HG02973 (cell line): ENCODE results near the gene GIMAP8.

Source experiments
- ATAC-seq: cut with Tn5 transposase; IDR thresholded peaks from one replicate; pipeline ENCODE4 v1.9.1; 2021; ENCODE audit warnings: moderate library complexity; ENCODE audit not compliant: unreplicated experiment

GIMAP8 gene

DNA sequence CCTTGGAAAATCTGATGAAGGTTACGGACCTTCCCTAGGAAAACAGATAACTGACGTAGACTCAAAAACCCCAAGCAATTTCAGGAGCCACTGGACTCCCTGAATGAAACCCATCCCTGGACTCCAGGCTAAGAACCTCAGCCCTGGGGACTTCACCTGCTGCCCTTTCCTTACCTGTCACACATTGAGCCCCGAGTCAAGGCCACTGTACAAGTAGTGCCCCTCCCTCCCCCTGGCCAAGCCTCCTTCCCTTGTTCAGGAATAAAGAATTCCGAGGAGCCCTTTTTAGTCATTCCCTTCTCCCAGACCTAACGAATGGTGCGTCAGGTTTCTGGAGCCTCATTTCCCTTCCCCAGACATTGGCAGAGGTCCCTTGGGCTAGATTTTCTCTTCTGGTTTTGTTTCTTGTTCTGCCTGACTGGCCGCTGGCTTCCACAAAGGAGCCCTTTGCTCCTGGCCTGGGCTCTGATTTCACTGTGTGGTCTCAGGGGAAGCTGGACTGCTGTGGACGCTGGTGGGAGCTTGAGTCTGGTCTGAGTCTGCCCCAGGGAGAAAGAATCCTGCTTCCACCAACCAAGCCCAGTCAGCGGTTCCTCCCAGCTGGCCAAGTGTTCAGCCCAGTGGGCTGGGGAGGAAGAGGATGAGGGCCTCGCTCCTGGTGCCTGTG, 39.6 kb upstream of the GIMAP8 start:
- no peak for ATAC-seq

DNA sequence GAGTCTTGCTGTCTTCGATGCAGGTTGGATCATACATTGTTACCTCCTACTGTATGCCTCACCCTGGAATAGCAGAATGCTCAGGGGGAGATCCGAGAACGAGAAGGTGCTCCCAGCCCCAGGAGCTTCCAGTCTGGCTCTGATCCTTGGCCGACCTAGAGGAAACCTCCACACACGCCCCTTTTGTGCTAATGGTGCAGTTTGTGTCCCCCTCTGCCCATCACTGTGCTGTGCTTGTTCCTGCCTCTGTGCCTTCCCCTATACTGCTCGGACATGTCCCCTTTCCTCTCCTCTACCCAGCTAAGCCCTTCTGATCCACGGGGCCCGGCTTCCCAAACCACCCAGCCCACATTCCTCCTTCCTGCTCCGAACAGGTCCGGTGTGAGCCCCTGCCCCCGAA, 38.8 kb upstream of the GIMAP8 start:
- ATAC-seq, result no peak

DNA sequence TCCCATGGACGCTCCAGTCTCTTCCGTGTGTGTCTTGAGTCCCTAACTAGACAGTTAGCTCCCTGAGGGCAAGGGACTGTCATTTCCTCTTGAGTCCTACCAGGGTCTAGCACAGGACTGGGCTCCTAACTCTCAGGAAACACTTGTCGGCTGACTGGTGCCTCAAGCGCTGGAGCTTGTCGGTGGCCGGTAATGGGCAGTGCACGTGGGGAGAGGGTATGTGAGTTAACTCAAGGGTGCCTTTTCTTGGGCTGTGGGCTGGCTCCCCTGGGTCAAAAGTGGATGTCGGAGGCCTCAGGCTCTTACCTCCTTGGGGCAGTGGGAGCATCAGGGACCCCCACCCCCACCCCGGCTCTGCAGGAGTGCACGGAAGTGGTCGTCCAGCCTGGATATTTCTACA, 38.4 kb upstream of the GIMAP8 start:
- no peak for ATAC-seq

DNA sequence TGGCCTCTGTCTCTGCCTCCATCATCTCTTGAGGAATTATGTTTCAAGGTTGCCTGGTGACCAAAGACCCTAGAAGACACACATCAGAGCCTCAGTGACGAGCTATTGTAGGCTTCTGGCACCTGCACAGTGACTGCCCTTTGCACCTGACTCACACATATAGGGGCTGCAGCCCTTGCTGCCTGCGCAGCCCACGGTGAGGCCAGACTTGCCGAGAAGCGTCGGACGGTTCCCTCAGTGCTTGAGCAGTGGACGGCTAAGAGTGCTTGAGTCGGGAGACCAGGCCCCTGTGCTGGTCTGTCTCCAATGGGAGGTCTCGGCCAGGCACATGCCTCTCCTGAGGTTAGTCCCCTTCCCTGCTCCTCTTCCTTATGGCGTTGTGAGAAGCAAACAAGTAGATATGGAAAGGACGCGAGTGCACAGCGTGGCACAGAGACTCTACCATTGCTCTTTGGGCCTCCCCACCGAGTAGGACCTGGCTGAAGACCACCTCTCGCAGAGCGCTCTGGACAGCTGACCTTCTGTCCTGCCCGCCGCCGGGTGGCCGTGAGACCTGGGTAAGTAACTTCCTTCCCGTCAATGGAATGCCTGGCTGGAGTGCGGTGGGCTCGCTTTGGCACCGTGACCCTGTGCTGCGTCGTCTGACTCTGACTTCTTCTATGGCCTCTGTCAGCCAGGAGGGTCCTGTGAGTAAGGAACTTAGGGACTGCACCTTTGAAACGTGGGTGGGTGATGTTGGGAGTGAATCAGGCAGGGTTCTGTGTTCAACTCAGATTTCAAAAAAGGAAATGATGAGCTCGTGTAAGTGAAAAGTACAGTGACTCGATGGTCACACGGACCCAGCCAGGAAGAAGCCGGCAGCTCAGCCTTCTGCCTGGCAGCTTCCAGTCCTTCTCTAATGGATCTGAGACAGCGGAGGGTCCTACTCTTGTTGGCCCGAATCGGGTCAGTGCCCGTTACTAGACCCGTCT, 37.6 kb upstream of the GIMAP8 start:
- ATAC-seq, result no peak

DNA sequence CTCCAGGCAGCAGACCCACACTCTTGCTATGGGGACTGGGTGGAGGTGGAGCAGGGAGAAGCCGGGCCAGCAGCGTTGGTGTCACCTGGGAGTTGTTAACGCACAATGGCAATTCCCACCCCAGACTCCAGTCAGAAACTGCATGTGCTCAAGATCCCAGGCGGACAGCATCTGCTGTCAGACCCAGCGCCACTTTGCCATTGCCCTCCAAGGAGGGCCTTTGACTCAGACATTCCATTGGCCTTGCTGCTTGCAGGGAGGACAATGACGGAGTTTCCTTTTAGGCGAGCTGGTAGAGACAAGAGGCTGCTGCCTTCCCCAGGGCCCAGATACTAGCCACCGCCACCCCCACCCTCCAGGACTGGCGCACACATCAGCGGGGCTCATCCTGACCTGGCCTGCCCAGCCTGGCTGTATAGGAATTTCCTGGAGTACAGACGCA, 36.8 kb upstream of the GIMAP8 start:
- ATAC-seq, result no peak

DNA sequence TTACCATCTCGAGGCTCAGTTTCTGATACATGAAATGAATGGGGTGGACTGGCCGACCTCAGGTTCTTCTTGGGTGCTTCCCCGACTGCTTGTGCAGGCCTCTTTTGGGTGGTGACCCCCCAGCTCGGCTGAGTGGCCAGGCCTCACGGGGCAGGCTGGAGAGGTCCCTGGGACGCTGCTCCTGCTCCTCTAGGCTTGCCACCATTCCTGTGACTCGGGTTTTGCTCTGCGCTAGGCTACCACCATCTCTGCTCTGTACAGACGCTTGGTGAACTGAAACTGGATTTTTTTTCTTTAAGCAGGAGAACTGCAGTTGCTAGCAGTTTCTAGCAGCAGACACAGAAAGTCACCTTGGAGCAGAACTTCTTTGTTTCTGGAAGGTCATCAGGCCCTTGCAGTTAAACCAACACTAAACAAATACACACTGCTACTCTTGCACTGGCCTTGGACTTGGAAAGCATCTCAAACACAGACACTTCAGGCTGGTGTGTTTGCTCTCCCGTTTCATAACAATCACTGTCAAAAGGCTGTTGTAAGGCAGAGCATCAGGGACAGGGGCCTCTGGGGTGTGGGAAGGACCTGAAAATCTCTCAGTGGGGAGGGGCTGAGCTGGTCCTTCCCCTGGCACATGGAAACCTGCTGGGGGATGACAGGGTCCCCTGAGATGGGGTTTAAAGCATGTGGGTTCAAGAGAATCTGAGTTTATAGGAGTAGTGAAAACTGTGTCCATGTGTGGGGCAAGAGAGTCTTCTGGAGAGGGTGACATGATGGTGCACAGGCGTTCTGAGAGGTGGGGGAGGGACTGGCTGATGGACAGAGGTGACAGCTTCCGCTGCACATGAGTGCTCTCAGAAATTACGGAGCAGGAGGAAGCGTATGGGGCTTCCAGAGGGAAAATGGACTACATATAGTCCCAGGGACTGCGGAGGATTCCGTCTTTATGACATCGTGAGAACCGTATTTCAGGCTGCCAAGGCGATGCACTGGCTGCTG, 35.0 kb upstream of the GIMAP8 start:
- ATAC-seq, result no peak

DNA sequence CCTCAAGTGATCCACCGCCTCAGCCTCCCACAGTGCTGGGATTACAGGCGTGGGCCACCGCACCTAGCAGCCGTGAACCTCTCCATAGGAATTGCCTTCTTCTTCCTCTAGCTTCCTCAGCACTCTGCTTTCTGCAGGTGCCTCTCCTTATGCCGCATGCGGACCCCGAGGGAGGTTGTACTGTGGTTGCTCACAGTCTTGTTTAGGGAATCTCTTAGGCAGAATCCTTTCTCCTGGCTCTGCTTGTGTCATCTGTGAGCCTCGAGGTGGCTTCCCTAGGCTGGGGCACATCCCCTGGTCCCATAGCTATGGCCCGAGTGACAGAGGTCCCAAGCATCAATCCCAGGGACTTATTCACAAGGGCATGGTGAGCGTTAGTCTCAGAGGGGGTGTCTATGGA, 33.2 kb upstream of the GIMAP8 start:
- no peak for ATAC-seq

DNA sequence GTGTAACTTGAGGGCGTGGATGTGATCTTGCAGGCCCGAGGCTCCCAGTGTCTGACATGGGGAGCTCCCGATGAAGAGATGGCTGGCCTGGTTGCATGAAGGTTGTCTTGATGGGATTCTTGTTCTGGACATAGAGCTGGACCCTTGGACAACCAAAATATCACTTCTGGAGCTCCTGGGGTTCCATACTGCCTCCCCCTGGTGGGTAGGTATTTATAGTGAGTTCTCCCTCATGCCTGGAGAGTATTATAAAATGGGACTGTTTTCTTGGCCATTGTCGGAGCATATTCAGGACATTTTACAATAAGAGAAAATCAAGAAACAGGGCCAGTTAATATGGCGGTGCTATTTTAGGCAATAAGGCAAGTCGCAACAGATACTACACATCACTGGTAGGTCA, 32.6 kb upstream of the GIMAP8 start:
- no peak for ATAC-seq

DNA sequence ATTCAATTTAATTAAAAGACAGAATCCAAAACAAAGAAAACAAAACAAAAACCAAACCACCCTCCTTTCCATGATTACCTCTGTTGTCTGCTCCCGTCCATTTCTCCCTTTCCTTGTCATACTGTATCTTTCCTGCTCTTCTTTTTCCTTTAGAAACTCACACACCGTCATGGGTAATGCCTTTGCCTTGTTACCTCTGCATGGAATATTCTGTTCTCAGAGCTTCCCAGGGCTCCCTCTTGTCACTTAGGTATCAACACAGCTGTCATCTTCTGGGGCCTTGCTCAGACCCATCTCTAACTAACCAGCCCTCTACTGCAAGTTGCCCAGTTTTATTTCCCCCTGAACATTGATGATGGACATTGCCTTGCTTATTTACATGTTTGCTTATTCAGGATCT, 30.2 kb upstream of the GIMAP8 start:
- ATAC-seq, result no peak

DNA sequence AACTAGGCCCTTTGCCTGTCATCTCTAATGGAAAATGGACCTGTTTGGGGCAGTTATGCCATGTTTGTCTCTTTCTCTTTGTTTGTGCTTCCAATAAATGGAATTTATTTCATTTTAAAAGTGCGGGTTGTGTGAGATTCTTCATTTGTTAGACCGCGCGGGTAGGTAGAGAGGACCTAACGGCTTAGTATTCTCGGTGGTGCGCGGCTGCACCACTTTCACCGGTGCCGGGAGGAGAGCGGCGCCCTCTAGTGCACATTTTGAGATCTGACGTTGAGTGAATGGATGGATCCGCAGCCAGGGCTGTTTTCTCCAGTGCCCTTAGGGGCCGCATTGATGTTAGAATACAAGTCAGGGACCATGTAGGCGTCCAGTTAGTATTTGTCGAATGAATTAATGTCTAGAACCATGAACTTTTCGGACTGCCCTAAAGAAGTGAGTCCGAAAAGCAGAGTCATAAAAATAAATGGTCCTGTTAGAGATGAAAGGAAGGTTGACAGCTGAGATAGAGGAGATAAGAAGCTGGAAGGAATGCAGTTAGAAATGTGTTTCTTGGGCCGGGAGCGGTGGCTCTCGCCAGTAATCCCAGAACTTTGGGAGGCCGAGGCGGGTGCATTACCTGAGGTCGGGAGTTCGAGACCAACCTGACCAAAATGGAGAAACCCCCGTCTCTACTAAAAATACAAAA, 29.3 kb upstream of the GIMAP8 start:
- ATAC-seq, result peak; percentile 96

DNA sequence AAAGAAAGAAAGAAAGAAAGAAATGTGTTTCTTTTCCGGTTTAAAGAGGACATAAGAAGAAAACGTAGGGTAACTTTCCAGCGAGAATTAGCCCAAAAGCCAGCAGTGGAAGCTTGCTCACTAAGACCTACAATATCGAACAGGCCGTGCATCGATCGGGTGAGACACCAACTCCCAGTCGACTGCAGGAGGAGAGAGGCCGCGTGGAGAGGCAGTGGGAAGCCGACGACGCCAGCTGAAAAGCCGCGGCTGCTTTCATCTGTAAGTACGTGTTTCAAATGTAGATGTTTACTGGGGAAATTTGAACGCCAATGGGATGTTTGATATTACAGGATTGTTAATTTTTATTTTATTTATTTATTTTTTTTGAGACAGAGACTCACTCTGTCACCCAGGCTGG, 28.6 kb upstream of the GIMAP8 start:
- no peak for ATAC-seq

DNA sequence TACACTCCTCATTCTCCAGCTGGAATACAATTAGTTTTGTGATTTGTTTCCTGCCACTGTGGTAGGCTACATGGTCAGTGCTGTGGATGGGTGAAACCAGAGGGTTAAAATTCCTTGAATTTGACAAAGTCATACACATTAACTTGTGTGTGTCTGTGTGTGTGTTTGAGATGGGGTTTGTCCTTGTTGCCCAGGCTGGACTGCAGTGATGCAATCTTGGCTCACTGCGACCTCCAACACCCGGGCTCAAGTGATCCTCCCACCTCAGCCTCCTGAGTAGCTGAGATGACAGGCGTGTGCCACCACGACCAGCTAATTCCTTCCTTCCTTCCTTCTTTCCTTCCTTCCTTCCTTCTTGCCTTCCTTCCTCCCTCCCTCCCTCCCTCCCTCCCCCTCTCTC, 24.8 kb upstream of the GIMAP8 start:
- no peak for ATAC-seq

DNA sequence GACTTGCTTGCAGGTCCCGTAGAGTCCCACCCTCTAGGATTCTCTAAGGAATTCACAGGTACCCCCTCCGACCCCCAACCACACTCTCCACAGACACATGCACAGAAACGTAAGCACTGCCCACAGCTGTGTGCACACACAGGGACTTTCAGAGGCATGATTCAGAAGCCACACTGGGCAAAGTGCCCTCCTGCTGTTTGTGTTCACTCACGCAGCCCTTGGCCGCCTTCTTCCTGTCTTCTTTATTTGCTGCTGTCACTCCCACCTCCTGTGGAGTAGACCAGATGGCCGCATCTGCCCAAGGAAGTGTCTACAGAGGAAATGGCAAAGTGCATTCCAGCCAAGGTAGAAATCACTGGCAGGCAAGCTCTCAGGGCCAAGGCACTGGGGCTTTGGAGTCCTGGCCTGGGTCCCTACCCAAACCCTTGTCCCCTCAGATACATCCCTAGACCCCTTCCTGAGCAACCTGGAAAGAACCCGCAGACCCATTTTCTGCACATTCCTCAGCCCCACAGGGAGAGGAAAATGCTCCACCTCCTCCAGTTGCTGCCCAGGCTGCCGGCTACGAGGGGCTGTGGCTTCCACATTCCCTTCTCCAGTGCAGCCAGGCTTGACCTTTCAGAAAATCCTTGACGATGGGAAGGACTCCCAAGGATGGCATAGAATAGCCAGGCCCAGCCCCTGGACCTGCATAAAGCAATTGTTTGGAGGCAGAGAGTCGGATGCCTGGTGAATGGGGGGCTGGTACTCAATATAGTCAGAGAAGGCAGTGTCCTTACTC, 21.6 kb upstream of the GIMAP8 start:
- no peak for ATAC-seq

DNA sequence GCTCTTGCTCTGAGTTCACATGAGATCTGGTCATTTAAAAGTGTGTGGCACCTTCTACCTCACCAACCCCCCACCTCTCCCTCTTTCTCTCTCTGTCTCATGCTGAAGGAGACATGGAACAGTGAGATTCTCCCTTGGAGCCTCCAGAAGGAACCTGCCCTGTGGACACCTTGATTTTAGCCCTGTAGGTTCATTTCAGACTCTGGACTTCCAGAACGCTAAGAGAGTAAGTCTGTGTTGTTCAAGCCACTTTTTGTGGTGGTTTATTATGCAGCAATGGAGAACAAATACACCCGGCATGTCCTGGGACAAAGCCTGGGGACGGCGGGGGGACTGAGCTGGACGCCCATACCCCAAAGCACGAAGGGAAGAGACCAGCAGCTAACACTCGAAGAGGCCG, 20.7 kb upstream of the GIMAP8 start:
- ATAC-seq, result no peak

DNA sequence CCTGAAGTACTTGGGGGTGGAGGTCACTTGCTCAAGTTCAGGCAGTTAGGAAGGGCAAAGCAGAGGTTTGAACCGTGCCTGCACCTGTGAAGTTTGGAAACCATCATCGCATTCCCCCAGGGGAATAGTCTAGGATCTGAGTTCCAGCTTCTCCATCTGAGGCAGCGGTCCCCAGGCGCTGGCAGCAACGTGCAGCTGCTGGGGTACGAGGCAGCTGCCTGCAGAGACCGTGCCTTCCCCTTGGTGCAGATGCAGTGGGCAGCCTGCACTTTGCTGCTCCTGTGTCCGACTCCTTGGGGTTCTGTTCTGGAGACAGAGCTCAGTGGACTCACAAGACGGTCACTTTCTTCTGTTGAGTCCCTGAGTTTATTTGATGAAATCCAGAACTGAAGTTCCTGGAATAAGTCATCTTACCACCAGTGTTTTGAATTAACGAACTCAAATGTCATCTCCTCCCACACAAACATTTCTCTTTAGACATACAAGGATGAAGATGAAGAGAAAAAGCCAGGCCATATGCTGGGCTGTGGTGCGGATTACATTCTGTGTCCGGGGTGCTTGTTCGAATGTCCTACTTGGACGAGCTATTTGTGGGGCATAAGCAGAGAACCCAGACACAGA, 19.9 kb upstream of the GIMAP8 start:
- ATAC-seq, result no peak

DNA sequence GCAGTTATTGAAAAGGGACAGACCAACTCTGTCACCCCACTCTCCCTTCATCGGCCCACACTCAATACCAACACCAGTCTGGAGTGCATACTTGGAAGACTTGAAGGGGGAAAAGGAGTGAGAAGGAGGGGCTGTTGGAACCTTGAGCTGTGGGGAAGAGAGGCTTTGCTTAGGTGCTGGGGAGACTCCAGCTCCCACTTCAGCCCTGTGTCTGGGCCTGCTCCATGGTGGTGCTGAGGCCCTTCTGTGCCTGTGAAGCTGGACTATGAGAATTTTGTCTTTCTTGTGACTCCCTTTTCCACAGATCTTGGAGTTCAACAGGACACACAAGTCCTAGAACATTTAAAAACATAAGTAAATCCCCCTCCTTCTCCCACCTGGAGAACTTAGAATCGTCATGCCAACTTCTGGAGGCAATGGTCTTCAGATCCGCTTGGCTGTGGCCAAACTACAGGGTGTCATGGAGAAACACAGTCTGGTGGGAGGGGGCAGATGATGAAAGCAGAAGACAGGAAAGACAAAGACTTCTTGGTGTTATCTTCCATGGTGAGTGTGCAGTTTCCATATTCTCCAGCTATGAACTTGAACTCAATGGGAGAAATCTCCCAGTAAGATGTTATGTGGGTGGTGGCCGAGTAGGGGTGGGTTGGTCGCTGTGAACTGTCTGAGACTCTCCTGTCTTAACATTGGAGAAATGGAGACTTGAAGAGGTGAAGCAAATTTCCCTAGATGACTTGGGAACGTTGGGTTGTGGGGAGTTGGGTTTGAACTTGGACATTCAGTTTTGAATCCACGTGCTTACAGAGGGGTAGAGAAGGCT, 18.4 kb upstream of the GIMAP8 start:
- ATAC-seq, result no peak

DNA sequence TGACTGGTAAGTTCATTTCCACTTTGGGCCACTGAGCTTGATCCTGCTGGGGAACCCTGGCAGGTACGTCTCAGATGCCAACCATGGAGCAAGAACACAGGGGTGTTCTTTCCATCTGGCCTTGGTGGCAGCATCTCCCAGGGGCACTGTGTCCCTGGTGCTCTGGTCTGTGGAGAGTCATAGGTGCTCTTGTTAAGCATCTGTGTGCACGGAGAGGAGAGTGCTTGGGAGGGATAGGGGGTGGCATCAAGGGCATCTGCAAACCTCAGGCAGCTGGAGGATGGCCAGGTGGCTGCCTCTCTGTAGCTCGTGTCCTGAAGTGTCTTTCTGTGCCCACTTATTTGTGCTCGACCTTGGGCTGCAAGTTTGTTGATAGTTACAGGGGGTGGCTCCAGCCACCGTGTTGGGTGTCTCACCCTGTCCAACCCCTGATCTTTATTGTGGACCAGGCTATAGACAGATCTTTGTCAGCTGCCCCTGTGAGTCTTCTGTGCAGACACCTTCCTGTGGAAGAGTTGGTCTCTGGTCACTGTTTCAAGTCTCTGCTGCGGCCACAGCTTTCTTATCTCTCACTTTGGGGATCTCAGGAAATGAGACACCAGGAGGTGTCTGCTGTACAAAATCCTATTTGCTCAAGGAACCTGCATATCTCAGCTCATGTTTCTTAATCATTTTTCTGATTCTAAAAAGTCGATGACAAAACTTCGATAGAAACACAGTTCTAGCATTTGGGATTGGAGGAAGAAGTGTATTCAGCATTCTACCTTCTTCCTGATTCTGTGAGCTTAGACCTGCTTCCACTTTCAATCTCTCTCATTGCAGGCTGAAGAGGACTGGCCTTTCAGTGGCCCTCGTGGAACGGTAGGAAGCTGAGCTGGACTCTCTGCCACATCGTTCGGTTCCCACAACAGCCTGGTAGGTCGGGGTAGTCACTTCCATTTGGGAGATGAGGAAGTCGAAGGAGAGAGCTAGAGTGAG, 17.2 kb upstream of the GIMAP8 start:
- ATAC-seq, result no peak
